HG02884 (cell line): ENCODE data around the gene KPTN.
"Not testable (repeated sequence)": the region's sequence is repeated elsewhere in the genome, so short reads cannot be mapped to it uniquely, and the experiment has no call there.

Source experiments
- ATAC-seq: cut with Tn5 transposase; IDR thresholded peaks from one replicate; pipeline ENCODE4 v1.9.1; 2021; ENCODE audit warnings: mild to moderate bottlenecking, moderate library complexity; ENCODE audit not compliant: unreplicated experiment

Gene KPTN

DNA sequence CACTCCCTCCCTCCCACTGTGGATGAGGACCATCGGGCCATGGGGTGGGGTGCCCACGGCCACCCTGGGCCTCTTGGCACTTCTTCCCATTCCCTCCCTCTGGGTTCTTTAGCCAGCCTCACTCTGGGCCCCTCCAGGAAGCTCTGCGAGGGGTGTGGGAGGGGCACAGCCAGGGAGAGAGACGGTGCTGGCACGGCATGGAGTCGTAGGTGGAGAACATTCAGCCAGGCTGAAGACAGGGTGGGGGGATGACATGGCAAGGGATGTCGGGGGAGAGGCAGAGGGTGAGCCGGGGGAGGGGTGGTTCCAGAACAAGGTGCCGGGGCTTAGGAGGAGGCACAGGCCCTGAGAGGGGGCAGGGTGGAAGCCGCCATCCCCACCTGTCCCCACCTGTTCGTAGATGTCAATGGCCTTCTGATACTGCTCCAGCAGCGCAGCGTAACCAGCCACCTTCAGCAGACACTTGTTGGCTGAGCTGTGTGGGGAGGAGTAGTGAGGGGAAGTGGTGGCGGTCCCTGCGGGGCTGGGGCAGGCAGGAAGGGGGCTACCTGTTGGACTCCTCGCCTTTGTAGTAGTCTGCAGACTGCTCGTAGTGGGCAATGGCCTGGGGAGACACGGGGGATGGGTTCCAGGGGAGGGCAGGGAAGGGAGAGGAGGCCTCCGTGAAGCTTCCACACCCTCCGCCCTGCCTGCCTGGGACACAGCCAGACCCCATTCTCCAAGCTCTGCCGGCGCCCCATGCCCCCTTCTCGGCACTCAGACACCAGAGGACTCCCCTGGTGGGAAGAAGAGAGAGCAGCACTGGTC lies 8.8 kb upstream of the KPTN start:
- no peak for ATAC-seq

DNA sequence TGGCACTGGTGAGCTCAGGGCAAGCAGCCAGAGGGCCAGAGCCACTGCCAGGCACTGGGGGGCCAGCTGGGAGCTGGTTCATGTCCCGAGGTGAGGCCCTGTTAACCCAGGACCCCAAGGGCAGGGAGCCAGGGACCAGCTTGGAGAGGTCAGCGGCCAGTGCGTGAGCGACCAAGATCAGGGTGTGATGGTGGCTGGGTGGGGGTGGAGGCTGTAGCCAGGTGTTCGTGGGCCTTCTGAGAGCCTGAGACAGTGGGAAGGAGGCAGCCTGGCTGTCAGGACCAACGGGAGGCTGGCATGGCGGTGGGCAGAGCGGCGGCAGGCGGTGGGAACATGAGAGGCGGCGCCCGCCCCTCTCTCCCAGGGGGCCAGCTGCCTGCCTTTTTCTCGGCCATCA lies 8.1 kb upstream of the KPTN start:
- ATAC-seq: no peak

DNA sequence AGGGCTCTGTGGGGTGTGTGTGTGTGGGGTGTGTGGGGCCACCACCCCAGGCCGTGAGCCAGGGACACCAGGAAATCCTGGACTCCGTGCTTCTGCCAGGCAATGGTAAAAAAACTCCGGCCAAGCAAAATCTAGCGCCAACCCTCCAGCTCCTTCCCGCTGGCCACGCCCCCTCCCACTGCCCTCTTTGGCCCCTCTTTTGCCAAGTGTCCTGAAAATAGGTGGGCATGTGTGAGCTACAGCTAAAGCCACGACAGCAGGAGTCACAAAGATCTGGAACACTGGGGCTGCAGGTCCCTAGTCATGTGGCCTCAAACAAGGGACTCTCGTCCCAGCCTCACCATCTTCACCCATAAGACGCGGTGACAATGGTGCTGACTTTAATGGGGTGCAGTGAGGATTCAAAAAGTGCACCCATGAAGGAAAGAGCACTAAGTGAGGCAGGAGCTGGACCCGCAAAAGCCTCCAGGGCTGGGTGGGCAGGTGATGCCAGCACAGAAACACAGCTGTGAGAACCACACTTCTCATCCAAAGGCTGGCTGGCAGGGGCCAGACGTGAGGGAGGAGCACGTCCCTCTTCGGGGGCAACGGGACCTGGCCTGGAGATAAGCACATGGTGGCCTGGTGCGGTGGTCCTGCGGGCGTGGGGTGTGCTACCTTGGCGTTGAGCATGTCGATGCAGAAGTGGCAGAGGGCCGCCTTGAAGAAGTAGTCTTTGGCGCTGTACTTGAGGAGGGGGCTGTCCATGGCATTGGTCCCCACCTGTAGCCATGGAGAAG lies 7.5 kb upstream of the KPTN start:
- no peak for ATAC-seq

DNA sequence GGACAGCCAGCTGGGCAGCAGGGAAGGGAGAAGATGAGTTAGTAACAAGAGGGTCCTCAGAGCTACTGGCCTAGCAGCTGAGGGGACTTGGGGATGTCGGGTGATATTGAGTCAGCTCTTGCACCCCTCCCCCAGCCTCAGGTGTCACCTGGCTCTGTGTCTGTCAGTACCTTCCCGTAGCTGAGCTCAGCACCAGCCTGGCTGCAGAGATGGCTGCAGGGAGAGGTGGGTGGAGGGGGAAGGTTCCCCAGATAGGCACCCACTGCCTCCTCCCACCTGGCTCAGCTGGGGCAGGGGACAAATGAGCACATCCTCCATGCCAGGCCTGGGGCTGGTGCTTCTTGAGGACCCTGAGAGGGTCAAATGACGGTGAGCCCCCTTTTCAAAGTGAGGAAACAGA lies 6.8 kb upstream of the KPTN start:
- no peak for ATAC-seq

DNA sequence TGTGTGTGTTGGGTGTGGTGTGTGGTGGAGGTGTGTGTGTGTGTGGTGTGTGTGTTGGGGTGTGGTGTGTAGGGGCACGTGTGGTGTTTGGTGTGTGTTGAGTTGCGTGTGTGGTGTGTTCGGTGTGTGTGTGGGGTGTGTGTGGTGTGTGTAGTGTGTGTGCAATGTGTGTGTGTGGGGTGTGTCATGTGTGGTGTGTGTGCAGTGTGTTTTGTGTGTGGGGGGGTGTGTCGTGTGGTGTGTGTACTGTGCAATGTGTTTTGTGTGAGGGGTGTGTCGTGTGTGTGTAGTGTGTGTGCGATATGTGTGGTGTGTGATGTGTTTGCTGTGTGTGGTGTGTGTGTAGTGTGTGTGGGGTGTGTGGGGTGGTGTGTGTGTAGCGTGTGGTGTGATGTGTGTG lies 6.0 kb upstream of the KPTN start:
- ATAC-seq: no peak

DNA sequence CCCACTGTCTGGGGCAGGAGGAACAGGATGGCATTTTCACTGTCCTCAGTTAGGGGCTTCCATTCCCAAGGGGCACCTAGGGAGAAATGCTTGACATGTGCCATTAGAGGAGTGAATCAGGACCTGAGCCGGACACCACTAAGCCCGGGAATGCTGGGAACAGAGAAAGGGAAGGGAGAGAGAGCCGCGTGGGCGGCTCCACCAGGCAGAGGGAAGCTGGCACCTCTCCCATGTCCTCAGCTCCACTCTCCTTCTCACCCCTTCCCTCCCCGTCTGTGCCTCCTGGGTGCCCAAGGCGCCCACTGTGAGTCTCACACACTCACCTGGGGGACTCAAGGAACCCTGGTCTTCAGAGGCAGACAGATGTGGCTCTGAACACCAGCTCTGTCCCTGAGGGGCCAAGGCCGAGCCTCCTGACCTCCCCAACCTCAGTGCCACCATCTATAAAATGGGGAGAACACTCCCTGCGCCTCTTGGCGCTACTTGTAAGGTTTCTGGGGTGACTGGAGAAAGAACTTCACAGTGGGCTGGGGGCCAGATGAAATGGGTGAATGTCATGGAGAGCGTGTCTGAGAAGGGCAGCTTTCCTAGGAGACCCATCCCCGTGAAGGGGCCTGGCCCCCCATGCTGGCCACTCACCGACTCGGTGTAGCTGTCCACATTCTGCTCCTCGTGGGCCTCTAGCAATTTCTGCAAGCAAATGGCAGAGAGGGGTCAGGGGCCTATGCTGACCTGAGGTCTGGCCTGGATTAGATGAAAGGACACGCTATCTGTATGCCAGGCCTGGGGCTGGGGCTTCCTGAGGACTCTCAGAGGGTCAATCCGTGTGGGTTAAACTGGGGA lies 5.3 kb upstream of the KPTN start:
- ATAC-seq: no peak

DNA sequence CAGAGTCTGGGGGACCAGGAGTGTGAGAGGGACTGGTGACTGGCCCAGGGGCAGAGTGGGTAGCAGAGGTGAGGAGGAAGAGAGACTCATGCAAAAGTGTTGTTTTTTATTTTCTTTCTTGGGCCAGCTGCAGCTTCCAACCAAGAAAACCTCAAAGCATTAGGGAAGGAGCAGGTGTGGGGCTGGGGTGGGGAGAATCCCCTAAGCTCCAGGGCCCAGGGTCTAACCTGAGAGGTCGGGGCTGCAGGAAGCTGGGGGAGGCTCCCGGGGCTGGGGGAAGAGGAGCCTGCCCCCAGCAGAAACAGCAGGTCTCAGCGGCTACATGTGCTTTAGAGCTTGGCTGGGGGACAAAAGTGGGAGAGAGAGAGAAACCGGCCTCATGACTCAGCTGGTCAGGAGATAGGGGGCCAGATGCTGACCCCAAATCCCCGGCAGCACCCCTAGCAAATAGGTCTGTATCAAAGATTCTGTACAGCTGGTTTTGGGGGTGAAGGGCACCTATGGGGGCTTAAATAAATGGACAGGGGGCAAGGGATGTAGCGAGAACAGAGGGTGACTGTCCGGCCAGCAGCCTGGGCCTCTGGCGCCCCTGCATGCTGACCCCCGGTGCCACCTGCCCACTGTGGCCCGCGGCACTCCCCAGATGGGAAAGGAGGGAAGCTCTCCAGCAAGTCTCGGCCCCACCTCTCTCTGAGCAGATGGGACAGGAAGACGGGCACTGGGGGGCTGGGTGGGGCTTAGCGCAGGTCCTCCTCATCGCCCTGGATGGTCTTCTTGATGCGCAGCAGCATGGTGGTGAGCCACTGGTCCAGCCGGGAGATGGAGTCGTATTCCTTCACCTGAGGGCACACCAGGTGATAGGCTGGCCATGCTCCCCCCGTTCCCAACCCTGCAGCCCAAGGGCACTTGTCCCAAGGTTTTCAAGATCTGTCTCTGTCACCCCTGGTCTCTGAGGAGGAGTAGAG lies 3.8 kb upstream of the KPTN start:
- ATAC-seq: no peak

DNA sequence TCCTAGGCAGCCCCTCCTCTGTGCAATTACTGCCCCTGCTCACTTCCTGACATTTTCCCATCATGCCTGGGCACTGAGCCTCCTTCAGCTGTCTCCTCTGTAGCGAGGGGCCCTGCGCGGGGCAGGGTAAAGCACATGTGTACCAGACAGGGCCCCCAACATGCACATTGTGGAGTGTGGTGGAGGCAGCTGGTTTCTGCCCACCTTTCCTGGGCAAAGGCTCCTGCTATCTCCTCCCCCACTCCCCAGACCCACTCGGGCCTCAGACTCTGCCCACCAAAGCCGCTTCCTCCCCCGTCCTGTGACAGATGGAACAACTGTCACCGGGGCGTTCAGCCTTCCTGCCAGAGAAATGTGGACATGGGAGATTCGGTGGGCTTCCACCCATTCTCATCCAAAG lies 2.9 kb upstream of the KPTN start:
- no peak for ATAC-seq

DNA sequence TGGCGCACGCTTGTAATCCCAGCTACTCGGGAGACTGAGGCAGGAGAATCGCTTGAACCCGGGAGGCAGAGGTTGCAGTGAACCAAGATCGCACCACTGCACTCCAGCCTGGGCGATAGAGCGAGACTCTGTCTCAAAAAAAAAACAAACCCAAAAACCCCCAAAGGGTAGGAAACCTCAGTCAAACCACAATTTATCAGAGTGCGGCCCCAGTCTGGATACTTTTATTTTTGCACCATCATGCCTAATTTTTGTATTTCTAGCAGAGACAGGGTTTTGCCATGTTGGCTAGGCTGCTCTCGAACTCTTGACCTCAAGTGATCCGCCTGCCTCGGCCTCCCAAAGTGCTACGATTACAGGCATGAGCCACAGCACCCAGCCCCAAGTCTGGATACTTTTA lies 2.2 kb upstream of the KPTN start:
- ATAC-seq: not testable (repeated sequence)

DNA sequence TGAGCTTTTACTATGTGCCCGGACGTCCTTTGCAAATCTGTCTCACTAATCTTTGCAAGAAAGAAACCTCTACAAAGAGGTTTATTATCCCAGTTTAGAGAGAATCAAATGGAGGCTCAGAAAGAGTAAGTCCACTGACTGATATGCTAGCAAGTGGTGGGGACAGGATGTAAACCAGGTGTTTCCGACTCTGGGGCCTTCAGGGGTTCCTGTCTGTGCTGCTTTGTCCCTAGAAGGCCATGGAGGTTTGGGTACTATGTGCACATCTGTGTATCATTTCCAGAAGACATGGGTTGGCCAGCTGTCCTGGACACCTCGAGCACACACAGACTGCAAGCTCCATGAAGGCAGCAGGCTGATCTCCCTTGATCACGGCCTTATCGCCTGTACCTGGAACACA lies 1.2 kb upstream of the KPTN start:
- no peak for ATAC-seq

DNA sequence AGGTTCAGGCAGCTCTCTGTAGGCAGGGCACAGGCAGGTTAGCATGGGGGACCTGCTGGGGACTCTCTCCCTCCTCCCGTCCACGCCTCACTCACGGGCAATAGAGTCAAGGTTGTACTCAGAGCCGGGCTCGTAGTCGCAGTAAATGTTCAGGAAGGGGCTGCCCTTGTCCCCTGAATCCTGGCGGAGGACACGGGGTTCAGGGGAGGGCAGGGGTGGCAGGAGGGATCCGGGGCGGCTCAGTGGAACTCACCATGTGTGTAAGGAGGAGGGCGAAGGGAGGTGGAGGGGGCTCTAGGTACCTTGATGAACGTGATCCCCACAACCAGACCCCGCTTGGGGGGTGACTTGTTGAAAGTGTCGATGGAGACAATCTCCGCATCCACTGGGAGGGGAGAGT lies 819 bp downstream of the KPTN start:
- ATAC-seq: no peak

DNA sequence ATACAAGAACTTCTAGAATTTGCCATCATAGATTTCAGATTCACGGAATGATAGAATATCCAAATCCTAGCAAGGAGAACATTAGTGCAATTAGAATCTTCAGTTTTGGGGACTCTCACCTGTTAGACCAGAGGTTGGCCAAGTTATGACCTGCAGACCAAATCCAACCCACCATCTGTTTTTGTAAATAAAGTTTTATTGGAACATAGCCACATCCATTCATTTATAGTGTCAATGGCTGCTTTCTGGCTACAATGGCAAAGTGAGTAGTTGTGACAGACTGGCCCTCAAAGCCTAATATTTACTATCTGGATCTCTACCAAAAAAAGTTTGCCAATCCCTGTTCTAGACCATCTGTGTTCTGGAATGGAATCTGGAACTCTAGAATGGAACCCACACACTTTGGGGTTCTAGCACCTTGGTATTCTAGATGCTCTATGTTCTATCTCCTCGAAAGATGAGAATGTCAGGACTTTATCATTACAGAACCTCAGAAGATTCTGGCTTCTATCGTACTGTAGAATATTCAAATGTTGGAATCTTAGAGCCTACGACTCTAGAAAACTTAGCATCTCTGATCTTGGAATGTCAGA lies 2.5 kb downstream of the KPTN start:
- no peak for ATAC-seq

DNA sequence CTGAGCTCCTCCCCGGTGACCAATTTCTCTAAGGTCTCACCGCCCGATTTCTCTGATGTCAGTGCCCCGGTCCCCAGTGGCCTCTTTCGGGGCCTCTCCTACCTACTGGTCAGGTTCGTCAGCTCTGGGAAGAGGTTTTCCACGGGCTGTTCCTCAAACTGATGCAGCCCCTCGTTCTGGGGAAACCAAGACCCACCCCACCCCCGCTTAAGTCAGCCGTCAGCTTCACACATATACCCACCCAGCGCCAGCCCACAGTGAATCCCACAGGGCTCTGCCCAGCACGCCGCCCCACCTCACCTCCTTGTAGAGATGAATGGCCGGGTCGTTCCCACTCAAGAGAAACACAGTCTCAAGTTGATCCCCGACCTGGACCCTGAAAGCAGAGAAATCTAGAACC lies 3.4 kb downstream of the KPTN start:
- no peak for ATAC-seq

DNA sequence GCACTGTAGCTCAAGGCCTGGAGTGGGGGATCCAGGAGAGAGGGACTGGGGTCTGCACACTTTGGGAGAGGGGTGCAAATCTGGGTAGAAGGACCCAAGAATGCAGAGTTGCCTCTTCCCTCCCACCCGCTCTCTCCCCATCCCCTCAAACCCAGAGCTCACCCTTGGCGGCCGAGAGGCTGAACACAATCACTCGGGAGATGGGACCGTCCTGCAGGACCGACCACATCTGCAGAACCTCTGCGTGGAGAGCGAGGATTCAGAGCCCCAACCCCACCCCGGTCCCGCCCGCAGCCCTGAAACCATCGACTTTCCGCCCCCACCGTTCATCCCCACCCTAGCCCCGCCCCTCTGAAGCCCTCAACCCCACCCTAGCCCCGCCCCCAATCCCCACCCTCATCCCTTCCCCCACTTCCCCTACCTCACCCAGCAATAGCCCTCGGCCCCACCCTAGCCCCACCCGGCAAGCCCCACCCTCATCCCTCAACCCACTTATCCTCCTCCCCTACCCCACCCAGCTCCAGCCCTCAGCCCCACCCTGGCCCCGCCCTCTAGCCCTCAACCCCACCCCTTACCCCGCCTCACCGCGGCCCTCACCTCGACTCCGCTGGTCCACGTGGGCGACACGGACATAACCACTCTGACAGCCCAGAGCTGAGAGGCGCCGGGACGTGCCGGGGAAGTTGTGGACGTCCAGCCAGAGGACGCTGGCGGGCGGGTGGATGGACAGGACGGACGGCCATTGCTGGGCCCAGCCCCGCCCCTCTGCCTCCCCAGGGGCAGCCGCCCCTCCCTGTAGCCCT lies 4.1 kb downstream of the KPTN start:
- no peak for ATAC-seq

DNA sequence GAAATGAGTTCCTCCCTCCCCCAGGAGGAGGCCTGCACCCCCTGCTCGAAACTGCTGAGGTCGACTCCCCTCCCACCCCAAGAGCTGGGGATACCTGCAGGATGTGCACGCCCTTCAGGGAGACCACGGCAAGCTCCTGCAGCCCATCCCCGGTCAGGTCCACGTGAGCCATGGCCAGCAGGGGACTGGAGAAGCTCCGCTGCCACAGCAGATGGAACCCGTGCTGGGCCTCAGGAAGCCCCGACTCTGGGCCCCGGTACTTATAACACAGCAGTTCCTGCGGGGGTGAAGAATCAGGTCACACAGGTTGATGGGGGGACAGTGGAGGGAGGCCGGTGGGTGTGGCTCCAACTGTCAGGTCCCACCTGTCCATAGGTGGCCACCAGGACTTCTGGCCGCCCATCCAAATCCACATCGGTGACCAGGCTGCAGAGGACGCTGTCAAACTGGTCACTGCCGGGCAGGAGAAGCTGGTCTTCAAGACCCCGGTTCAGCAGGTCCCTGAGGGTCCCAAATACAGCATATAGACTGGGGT lies 7.5 kb downstream of the KPTN start:
- ATAC-seq: no peak

DNA sequence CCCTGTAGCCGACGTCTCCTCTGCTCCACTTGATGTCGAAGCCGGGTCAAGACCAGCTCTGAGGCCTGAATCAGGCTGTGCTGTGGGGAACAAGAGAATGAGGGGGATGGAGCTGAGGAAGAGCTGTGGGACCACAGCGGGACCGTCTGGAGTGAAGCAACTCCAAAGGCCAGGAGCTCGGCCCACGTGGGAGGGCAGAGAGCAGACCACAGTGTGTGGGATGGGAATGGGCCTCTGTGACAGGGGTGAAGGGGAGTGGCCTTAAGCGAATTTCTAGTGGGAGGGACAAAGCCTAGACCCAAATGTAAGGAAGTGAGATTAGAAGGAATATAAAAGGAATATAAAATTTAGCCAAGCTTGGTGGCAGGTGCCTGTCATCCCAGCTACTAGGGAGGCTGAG lies 8.6 kb downstream of the KPTN start:
- no peak for ATAC-seq

DNA sequence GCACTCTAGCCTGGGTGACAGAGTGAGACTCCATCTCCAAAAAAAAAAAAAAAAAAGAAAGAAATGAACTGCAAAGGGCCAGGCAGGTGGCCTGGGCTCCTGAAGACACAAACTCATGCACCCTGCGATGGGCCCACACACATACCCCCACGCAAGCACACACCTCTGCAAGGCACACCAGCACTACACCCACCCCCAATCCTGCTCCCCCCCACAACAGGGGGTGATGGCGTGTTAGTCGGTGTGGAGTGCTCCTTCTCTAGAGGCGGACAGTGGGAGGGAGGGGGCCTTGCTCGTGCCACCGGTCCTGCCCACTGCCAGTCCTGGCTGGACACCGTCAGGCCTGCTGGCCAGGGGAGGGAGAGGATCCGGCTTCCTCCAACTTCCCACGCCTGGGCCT lies 10.7 kb downstream of the KPTN start:
- ATAC-seq: no peak

DNA sequence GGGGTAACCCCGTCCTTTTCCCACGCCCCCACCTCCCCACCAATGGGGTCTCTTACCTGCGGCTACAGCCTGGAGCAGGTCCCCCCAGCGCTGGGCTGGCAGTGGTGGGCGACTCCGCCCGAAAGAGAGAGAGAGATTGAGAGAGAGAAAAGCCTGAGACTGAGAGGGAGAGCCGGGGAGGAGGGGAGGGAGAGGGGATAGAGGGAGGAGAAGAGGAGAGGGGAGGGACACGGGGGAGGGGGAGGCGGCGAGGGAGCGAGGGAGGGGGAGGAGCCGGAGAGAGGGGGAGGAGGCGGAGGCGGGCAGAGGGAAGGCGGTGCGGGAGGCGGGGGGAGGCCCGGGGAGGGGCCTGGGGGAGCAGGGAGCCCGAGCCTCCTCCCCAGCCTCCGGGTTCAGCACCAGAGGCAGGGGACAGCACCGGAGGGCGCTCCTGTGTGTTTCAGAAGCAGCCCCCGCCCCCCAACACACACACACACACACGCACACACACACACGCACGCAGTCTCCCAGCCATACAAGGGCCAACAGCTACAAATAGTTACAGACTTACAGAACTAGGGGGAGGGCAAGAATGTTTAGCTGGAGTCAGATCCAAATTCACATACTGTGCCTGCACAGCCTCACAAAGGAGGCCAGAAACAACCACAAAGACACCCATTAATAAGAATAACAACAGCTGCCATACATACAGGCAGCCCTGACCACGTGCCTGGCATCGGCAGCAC lies 12.1 kb downstream of the KPTN start, which contains the start of gene SLC8A2:
SLC8A2 (minus strand) TSS at position 161 of the 725 bp plus-strand sequence. CDS start 5,490 bp downstream, outside the sequence.
- ATAC-seq: no peak
